Neural crest cell (in vitro differentiated cells): ENCODE data around the gene RIC1. TPM values are rescaled to one million over a fixed set of nuclear protein-coding genes. Genes with fewer than 3 reads are reported as not detected.
"Not testable (repeated sequence)": the region's sequence is repeated elsewhere in the genome, so short reads cannot be mapped to it uniquely, and the experiment has no call there.

Source experiments
- DNase-seq: peaks from one replicate; pipeline ENCODE4 v3.0.0; 2021; ENCODE audit warnings: low read depth, mixed read lengths, low spot score
- H3K27ac Mint-ChIP-seq: one replicate; pipeline ENCODE4 v1.8.0; 2021; ENCODE audit warnings: mild to moderate bottlenecking, mixed read lengths; ENCODE audit not compliant: unreplicated experiment
- H3K27me3 Mint-ChIP-seq: 2 replicates; pipeline ENCODE4 v1.8.0; 2021; ENCODE audit warnings: low read depth, mild to moderate bottlenecking, mixed read lengths
- H3K36me3 Mint-ChIP-seq: 2 replicates; pipeline ENCODE4 v1.8.0; 2021; ENCODE audit warnings: low read depth, mild to moderate bottlenecking, mixed read lengths
- H3K4me1 Mint-ChIP-seq: 2 replicates; pipeline ENCODE4 v1.8.0; 2021; ENCODE audit warnings: mixed read lengths
- H3K4me3 Mint-ChIP-seq: one replicate; pipeline ENCODE4 v1.8.0; 2021; ENCODE audit warnings: mild to moderate bottlenecking, mixed read lengths
- H3K9me3 Mint-ChIP-seq: 2 replicates; pipeline ENCODE4 v1.8.0; 2021; ENCODE audit warnings: mixed read lengths
- CTCF ChIP-seq: fragments of 200-600 bp; sonication (generic); conservative IDR thresholded peaks from 2 replicates; pipeline ENCODE4 v1.5.0; 2021; ENCODE audit warnings: antibody characterized with exemption, mild to moderate bottlenecking
- total RNA-seq: library from RNA; stranded (reverse); gene quantifications from 2 replicates; pipeline ENCODE4 v1.2.1, GENCODE V29; 2021

The RIC1 gene
- total RNA-seq, 1 donor from 2014 or later, result 21.6 TPM

- H3K27me3 Mint-ChIP-seq, result no peaks in the 10 kb centered on the region
- H3K36me3 Mint-ChIP-seq, result no peaks in the 10 kb centered on the region
- H3K27ac Mint-ChIP-seq, result no peak overlapping the region
Observed at GRCh38 chr9:5624655-5625054, 4.3 kb upstream of the RIC1 start.

DNA sequence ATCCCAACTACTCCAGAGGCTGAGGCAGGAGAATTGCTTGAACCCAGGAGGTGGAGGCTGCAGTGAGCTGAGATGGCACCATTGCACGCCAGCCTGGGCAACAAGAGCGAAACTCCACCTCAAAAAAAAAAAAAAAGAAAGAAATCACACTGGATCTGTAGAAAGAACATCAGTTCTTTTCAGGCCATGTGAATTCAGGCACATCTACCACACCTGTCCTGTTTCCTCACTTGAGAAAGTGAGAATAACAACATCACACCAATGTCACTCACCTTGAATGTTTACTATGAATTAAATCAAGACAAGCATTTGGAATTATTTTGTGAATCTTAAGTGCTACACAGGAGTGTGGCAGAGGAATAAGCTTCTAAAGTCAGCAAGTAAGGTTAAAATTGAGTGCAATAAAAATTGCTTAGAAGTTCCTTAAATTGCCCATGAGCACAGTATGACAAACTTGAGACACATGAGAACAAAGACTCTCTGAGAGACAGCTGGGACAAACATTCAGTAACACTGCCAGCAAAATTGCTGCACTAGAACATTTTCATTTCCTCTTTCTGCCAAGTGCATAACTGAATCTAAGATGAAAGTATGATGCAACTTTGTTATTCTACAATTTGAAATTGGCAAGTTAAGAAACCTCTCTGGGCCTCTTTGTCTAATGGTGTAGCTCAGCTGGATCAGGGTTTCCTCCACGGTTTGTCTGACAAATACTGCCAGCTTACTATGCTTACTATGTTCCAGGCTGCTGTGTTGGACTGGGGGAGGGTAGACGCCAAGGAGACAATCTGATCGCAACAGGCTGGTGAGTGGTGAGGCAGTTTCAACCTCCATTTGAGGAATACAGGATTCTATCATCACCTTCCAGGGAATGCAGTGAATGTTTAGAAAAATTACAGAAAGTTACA, 1.9 kb upstream of the RIC1 start:
- Mint-ChIP-seq H3K27ac (peak overlapping the region; percentile 89), H3K27me3 (no peaks in the 10 kb centered on the region), H3K4me3 (peak overlapping the region; percentile 94), H3K36me3 (no peaks in the 10 kb centered on the region), H3K4me1 (peaks cover 25% of the 10 kb centered on the region), H3K9me3 (no peaks in the 10 kb centered on the region)
- no peak for TF ChIP-seq CTCF
- no peak for DNase-seq

More at GRCh38 chr9:5624655-5625054, 4.3 kb upstream of the RIC1 start:
- Mint-ChIP-seq H3K4me1 (peaks cover 20% of the 10 kb centered on the region), H3K9me3 (no peaks in the 10 kb centered on the region), H3K4me3 (peak overlapping the region; percentile 22)
- no peak for TF ChIP-seq CTCF
- DNase-seq, result no peak

- not testable (repeated sequence) for H3K9me3 Mint-ChIP-seq, H3K36me3 Mint-ChIP-seq, H3K27me3 Mint-ChIP-seq, DNase-seq
- Mint-ChIP-seq H3K4me3 (peak overlapping the region; percentile 94), H3K4me1 (peaks cover 25% of the 10 kb centered on the region), H3K27ac (peak overlapping the region; percentile 98)
Observed at GRCh38 chr9:5627686-5628085, 1.2 kb upstream of the RIC1 start.

- no peak for DNase-seq
- Mint-ChIP-seq H3K27me3 (no peaks in the 10 kb centered on the region), H3K36me3 (no peaks in the 10 kb centered on the region), H3K9me3 (no peaks in the 10 kb centered on the region), H3K4me3 (peak overlapping the region; percentile 94), H3K27ac (peak overlapping the region; percentile 98), H3K4me1 (peaks cover 25% of the 10 kb centered on the region)
- TF ChIP-seq CTCF, result no peak
Observed at GRCh38 chr9:5628183-5628529, 751 bp upstream of the RIC1 start.

- Mint-ChIP-seq H3K9me3 (no peaks in the 10 kb centered on the region), H3K4me1 (peaks cover 24% of the 10 kb centered on the region), H3K4me3 (peak overlapping the region; percentile 100), H3K36me3 (peaks cover 3% of the 10 kb centered on the region), H3K27me3 (no peaks in the 10 kb centered on the region), H3K27ac (peak overlapping the region; percentile 74)
- DNase-seq, result peak; percentile 16
- TF ChIP-seq CTCF, result no peak
Observed at GRCh38 chr9:5629312-5630080, 589 bp downstream of the RIC1 start.
